Activated naive CD4-positive, alpha-beta T cell treated with anti-CD3 and anti-CD28 coated beads for 36 hours (primary cell): ENCODE measurements around the gene CCDC178. TPM values are rescaled to one million over a fixed set of nuclear protein-coding genes. Genes with fewer than 3 reads are reported as not detected.

Experiments used
- CTCF ChIA-PET: fragments of 350-600 bp; sonication (Branson Sonifier 250); formaldehyde crosslinking; loops from one replicate; lab custom pipeline; 2021; ENCODE audit warnings: antibody characterized with exemption; lab: Charles Lee
- DNase-seq: peaks from one replicate; pipeline ENCODE4 v3.0.0-alpha.2; 2020
- H3K27ac Mint-ChIP-seq: one replicate; pipeline ENCODE4 v1.8.0; 2021; ENCODE audit warnings: mild to moderate bottlenecking, mixed read lengths
- H3K27me3 Mint-ChIP-seq: one replicate; pipeline ENCODE4 v1.8.0; 2021; ENCODE audit warnings: low read depth, mixed read lengths
- H3K36me3 Mint-ChIP-seq: one replicate; pipeline ENCODE4 v1.8.0; 2021; ENCODE audit warnings: low read depth, mixed read lengths
- H3K4me1 Mint-ChIP-seq: one replicate; pipeline ENCODE4 v1.8.0; 2021; ENCODE audit warnings: low read depth, mixed read lengths
- H3K4me3 Mint-ChIP-seq: one replicate; pipeline ENCODE4 v1.8.0; 2021; ENCODE audit warnings: mild to moderate bottlenecking, moderate library complexity, mixed read lengths
- H3K9me3 Mint-ChIP-seq: one replicate; pipeline ENCODE4 v1.8.0; 2021; ENCODE audit warnings: mixed read lengths
- intact Hi-C: fragments of 100-400 bp; cut with micrococcal nuclease; formaldehyde crosslinking; loops from one replicate; pipeline ENCODE4 v1.15.1; 2023
- total RNA-seq, 2 experiments: library from RNA; stranded (reverse); gene quantifications; one replicate each; pipeline ENCODE4 v1.2.3, GENCODE V29; 2021

The CCDC178 gene
- total RNA-seq, 2 experiments from 2014 or later, result not detected

DNA sequence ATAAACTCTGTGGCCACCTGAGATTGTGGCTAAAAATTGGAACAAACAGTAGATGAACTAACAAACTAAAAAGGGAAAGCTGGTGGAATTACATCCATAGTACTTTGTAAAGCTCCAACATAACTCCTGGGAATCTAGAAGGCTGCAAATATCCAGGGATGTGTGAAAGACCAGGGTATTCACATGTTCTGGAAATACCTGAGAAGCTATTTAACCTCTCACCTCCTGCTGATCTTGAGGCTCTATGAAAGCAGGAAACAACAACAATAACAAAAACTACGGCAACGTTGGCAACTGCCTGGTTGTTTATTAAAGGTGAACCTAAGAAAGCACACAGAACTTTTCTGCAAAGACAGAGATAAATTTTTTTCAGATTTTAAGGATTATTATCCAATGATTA, 171.3 kb downstream of the CCDC178 start:
- Mint-ChIP-seq H3K36me3 (no peaks in the 10 kb centered on the region), H3K9me3 (peaks cover 3% of the 10 kb centered on the region), H3K4me1 (no peaks in the 10 kb centered on the region), H3K27me3 (no peaks in the 10 kb centered on the region), H3K4me3 (no peak overlapping the region), H3K27ac (no peak overlapping the region)
- CTCF ChIA-PET, result no interaction called here
- intact Hi-C loops, result no loop called here
- DNase-seq, result no peak

DNA sequence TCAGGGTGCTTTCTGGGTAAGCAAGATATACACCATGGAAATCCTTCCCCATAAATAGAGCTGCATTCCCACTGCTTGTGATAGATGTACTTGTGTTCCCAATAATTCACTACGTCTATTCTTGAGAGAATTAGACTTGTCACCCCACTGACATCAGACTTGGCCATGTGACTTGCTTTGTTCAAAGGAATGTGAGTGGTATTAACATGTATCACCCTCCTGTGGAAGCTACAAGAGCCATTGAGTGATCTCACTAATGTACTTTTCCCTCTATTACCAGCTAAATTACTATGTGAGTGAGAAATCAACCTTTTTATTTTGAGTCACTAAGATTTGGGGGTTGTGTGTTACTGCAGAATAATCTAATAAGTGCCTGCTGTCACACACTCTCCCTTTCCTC, 176.0 kb downstream of the CCDC178 start:
- Mint-ChIP-seq H3K27ac (no peak overlapping the region), H3K27me3 (no peaks in the 10 kb centered on the region)
- CTCF ChIA-PET, result no interaction called here

DNA sequence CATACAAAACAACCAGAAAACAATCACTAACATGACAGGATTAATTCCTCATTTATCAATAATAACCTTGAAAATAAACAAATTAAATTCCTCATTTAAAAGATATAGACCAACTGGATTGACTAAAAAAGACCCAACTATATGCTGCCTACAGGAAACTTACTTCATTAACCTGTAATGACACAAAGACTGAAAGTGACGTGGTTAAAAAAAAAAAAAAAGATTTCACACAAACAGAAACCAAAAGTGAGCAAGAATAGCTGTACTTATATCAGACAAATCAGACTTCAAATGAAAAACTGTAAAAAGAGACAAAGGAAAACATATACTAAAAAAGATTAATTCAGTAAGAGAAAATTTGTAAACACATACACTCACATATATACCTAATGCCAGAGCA, 201.2 kb downstream of the CCDC178 start:
- Mint-ChIP-seq H3K4me1 (no peaks in the 10 kb centered on the region), H3K4me3 (no peak overlapping the region), H3K9me3 (peaks cover 12% of the 10 kb centered on the region), H3K27me3 (no peaks in the 10 kb centered on the region), H3K36me3 (no peaks in the 10 kb centered on the region), H3K27ac (no peak overlapping the region)
- CTCF ChIA-PET, result interaction anchor here (0.6 kb wide), 1 partner anchor 26 kb away, joined by 6 read pairs; no protein-coding TSS in a partner anchor
- intact Hi-C loops, result loop anchor here (10.0 kb wide), 2 partner anchors 256 to 1084 kb away; no protein-coding TSS in a partner anchor
- no peak for DNase-seq

More for the DNA sequence above, 176.0 kb downstream of the CCDC178 start:
- intact Hi-C loops, result no loop called here
- no peaks in the 10 kb centered on the region for H3K36me3 Mint-ChIP-seq
- H3K4me1 Mint-ChIP-seq, result no peaks in the 10 kb centered on the region
- H3K4me3 Mint-ChIP-seq, result no peak overlapping the region
- DNase-seq, result no peak
- H3K9me3 Mint-ChIP-seq, result peaks cover 4% of the 10 kb centered on the region

DNA sequence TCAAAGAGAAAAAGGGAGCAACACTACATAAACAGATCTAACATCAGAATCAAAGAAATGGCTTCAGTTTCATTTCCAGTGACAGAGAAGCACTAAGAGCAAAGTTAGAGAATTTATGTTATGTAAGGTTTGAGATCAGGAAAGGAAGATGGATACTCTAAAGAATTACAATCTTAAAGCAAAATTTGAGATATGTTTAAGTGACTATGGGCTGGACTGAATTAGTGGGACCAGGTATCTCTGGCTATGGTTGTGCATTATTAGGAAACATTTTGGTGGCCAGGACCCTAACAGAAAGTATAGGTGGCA, 208.2 kb downstream of the CCDC178 start:
- Mint-ChIP-seq H3K27ac (no peak overlapping the region), H3K27me3 (no peaks in the 10 kb centered on the region), H3K4me1 (peaks cover 4% of the 10 kb centered on the region), H3K36me3 (no peaks in the 10 kb centered on the region), H3K9me3 (no peaks in the 10 kb centered on the region), H3K4me3 (no peak overlapping the region)
- intact Hi-C loops, result loop anchor here (1.0 to 10.0 kb wide), 6 partner anchors 263 to 1556 kb away; no protein-coding TSS in a partner anchor
- DNase-seq, result no peak
- CTCF ChIA-PET, result interaction anchor here (0.6 to 1.5 kb wide), 12 partner anchors 14 to 1725 kb away, joined by 3 to 9 read pairs (median 3); no protein-coding TSS in a partner anchor

DNA sequence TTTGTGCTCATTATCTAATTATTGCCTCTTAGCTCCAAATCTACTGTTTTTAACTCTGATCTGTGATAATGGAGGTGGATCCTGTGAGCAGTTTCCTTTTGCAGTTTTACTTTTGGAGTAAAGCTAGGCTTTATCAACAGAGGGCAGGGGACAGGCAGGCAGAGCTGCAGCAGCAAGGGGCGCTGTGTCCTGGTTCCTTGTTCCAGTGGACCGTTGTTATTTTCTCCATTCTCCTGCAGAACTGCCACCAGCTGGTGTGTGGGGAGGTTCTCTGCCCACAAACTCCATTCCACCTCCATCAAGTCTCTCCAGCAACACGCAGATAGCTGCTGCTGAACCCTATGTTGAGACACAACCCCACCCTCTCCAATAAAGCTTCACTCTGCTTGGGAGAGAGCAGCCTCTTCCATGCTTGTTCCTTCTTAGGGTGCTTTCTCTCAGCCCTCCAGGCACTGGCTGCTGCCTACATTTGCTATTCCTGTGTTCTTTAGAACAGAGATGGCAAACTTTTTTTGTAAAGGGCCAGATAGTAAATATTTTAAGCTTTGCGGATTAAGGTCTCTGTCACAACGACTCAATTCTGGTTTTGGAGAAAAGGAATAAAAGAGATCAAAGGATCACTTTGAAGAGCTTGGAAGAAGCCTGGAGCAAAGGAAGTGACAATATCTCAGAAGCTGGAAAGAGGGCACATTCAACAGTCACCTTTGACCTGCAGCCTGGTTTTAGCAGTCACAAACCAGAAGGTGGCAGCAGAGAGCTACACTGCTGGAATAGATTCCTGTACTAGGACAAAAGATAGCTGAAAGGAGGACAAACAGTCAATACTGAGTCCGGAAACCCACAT, 208.8 kb downstream of the CCDC178 start:
- no peaks in the 10 kb centered on the region for H3K9me3 Mint-ChIP-seq
- CTCF ChIA-PET, result interaction anchor here (0.6 to 1.5 kb wide), 14 partner anchors 9 to 1725 kb away, joined by 3 to 9 read pairs (median 3); no protein-coding TSS in a partner anchor
- H3K27ac Mint-ChIP-seq, result no peak overlapping the region
- intact Hi-C loops, result loop anchor here (1.0 to 10.0 kb wide), 6 partner anchors 263 to 1557 kb away; no protein-coding TSS in a partner anchor
- peak; percentile 76 for DNase-seq
- H3K4me1 Mint-ChIP-seq, result peaks cover 4% of the 10 kb centered on the region
- no peak overlapping the region for H3K4me3 Mint-ChIP-seq
- H3K36me3 Mint-ChIP-seq, result no peaks in the 10 kb centered on the region
- no peaks in the 10 kb centered on the region for H3K27me3 Mint-ChIP-seq

DNA sequence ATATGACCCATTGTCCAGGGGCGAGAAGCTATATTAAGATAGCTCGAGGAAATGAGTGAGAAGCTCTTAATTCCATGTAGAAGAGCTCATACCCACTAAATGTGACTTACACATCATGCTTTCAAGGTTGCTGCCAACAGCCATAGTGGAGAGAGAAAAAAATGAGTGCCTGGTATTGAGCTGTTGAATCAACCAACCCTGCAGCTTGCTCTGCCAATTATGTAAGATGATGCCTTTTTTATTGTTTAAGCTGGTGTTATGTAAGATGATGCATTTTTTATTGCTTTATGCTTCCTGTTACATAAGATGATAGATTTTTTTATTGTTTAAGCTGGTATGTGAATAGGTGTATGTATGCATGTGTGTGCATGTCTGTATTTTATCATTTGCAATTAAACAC, 228.2 kb downstream of the CCDC178 start:
- no peak for DNase-seq
- CTCF ChIA-PET, result interaction anchor here (1.2 to 1.5 kb wide), 2 partner anchors 19 to 350 kb away, joined by 3 to 9 read pairs; no protein-coding TSS in a partner anchor
- Mint-ChIP-seq H3K9me3 (no peaks in the 10 kb centered on the region), H3K4me1 (no peaks in the 10 kb centered on the region), H3K27me3 (no peaks in the 10 kb centered on the region), H3K36me3 (no peaks in the 10 kb centered on the region), H3K4me3 (no peak overlapping the region), H3K27ac (no peak overlapping the region)
- intact Hi-C loops, result no loop called here

DNA sequence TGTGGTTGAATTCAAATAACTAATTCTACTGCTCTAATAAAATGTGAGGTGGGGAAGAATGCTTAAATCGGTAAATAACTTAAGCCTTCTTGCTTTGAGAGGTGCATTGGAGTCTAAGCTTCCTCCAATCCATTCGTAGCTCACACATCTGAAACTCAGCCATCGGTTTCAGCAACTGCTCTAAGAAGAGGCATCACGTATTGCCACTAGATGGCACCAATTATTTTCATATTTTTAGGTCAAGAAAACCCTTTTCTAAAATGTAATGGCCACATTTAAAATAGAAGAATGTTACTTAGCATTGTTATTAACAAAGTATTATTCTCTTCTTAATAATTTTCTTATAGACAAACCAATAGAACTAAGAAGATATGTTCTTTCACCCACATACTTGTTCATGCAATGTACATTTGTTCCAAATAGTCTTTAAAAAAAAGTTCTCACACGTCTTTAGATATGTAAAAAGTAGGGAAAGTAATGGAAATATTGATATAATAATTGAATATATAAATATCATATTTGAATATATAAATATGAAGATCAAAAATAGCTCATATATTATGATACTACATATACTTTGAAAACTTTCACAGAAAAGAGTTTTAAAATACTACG, 229.8 kb downstream of the CCDC178 start:
- Mint-ChIP-seq H3K36me3 (no peaks in the 10 kb centered on the region), H3K9me3 (no peaks in the 10 kb centered on the region)
- no peak for DNase-seq

DNA sequence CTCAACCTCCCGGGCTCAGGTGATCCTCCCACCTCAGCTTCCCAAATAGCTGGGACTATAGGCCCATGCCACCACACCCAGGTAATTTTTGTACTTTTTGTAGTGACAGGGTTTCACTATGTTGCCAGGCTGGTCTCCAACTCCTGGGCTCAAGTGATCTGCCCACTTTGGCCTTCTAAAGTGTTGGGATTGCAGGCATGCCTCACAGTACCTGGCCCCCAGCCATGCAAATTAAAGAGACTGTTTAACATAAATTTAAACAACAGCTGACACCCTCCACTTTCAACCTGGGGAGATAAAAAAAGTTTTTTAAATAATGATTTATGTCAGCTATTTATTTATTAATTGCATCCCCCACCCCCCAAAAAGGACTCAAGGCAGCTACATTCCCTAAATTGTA, 234.7 kb downstream of the CCDC178 start:
- Mint-ChIP-seq H3K4me1 (no peaks in the 10 kb centered on the region), H3K27ac (no peak overlapping the region), H3K27me3 (peaks cover 2% of the 10 kb centered on the region), H3K9me3 (peaks cover 1% of the 10 kb centered on the region), H3K4me3 (no peak overlapping the region), H3K36me3 (no peaks in the 10 kb centered on the region)
- CTCF ChIA-PET, result interaction anchor here (2.1 kb wide), 1 partner anchor 26 kb away, joined by 5 read pairs; no protein-coding TSS in a partner anchor
- no peak for DNase-seq
- intact Hi-C loops, result no loop called here

More for the DNA sequence above, 229.8 kb downstream of the CCDC178 start:
- intact Hi-C loops, result no loop called here
- Mint-ChIP-seq H3K27me3 (no peaks in the 10 kb centered on the region), H3K4me1 (no peaks in the 10 kb centered on the region), H3K4me3 (no peak overlapping the region), H3K27ac (no peak overlapping the region)
- CTCF ChIA-PET, result interaction anchor here (0.7 kb wide), 1 partner anchor 300 kb away, joined by 3 read pairs; no protein-coding TSS in a partner anchor

DNA sequence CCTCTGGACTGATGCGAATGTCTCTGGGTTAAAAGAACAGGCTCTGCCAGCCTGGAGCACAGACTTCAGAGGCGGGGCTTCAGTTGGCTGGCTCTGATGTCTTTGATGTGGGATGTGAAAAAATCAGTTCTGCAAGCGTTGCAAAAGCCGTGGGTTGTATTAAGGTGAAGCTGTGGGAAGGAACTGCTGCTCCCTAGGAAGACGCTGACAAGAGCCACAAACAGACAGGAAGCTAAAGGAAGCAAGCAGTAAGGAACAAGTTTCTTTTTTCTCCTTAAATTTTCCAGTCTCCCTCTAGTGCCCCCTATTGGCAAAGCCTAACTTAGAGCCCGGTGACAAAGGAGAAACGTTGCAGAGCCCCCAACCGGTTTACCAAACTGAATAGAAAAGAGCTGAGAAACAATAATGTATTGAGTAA, 239.0 kb downstream of the CCDC178 start:
- intact Hi-C loops, result no loop called here
- CTCF ChIA-PET, result no interaction called here
- Mint-ChIP-seq H3K27ac (no peak overlapping the region), H3K4me3 (no peak overlapping the region), H3K36me3 (no peaks in the 10 kb centered on the region), H3K9me3 (peaks cover 1% of the 10 kb centered on the region), H3K27me3 (peaks cover 2% of the 10 kb centered on the region), H3K4me1 (no peaks in the 10 kb centered on the region)
- DNase-seq, result no peak

DNA sequence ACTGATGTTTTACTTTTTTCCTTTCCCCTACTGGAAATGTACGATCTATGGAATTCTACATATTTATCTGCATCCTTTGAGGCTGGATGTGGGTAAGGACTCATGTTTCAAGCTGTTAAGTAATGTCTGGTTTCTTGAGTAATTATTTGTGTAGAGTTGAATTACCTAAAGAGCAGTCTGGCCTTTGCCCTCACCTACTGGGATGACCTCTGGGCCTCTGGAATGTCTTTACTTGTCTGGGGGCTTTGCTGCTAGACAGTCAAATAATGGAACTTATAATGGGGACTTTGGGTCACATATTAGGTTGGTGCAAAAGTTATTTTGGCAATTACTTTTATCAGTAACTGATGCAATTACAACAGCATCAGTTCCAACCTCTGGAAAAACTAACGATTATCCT, 244.7 kb downstream of the CCDC178 start:
- CTCF ChIA-PET, result no interaction called here
- Mint-ChIP-seq H3K4me3 (no peak overlapping the region), H3K9me3 (no peaks in the 10 kb centered on the region), H3K27ac (no peak overlapping the region), H3K27me3 (no peaks in the 10 kb centered on the region), H3K4me1 (no peaks in the 10 kb centered on the region), H3K36me3 (no peaks in the 10 kb centered on the region)
- intact Hi-C loops, result no loop called here
- no peak for DNase-seq

DNA sequence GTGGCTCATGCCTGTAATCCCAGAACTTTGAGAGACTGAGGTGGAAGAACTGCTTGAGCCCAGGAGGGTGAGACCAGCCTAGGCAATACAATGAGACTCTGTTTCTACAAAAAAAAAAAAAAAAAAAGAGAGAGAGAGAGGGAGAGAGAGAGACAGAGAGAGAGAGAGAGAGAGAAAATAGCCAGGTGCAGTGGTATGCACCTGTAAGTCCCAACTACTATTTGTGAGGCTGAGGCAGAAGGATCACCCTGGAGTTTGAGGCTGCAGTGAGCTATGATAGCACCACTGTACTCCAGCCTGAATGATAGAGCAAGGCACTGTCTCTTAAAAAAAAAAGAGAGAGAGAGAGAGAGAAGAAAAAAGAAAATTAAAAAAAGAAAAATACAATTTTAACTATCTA, 245.7 kb downstream of the CCDC178 start:
- DNase-seq, result no peak
- H3K9me3 Mint-ChIP-seq, result no peaks in the 10 kb centered on the region
- CTCF ChIA-PET, result no interaction called here
- intact Hi-C loops, result no loop called here
- no peaks in the 10 kb centered on the region for H3K27me3 Mint-ChIP-seq
- no peaks in the 10 kb centered on the region for H3K4me1 Mint-ChIP-seq
- no peaks in the 10 kb centered on the region for H3K36me3 Mint-ChIP-seq
- H3K27ac Mint-ChIP-seq, result no peak overlapping the region
- no peak overlapping the region for H3K4me3 Mint-ChIP-seq

DNA sequence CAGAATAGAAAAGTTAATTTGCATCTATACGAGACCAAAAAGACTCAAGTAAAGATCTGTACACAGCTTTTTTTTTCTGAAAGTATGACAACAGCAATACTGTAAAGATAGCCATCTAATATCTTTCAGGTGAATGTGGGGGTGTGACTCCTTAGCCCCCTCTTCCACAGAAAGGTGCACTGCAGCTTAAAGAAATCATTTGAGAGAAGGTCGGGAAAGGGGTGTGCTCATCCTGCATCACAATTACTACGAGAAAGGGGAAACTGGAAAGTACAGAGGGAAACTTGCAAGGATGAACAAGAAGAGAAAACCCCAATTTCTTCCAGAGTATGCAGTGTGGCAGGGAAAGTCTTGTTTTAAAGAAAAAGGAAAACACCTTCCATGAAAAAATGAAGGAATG, 255.6 kb downstream of the CCDC178 start:
- Mint-ChIP-seq H3K27me3 (no peaks in the 10 kb centered on the region), H3K4me1 (no peaks in the 10 kb centered on the region), H3K27ac (no peak overlapping the region), H3K4me3 (no peak overlapping the region), H3K36me3 (no peaks in the 10 kb centered on the region), H3K9me3 (no peaks in the 10 kb centered on the region)
- DNase-seq, result no peak
- CTCF ChIA-PET, result no interaction called here
- intact Hi-C loops, result no loop called here
